Upper lobe of left lung (tissue), 6 donors: Measurements from ENCODE around the gene LRBA. TPM values are rescaled to one million over a fixed set of nuclear protein-coding genes. Genes with fewer than 3 reads are reported as not detected.
"Not testable (repeated sequence)": the region's sequence is repeated elsewhere in the genome, so short reads cannot be mapped to it uniquely, and the experiment has no call there.

ENCODE experiments used
- ATAC-seq, 2 donors: fragments of 200-7000 bp; cut with Tn5 transposase; one replicate each; pipeline ENCODE4 v1.9.1; 2022; ENCODE audit warnings: mild to moderate bottlenecking in 2 of 2, moderate library complexity in 2 of 2; ENCODE audit not compliant: low FRiP score in 2 of 2
- DNase-seq, 2 donors: peaks; one replicate each; pipeline ENCODE4 v3.0.0-alpha.2; 2019 to 2020
- H3K27ac ChIP-seq, 4 donors: fragments of 200-600 bp; sonication (generic); one replicate each; pipeline ENCODE4 v1.5.1; 2016 to 2019
- H3K27me3 ChIP-seq, 4 donors: fragments of 200-600 bp; sonication (generic); one replicate each; pipeline ENCODE4 v1.5.1; 2017 to 2019
- H3K36me3 ChIP-seq, 4 donors: fragments of 200-600 bp; sonication (generic); one replicate each; pipeline ENCODE4 v1.5.1; 2016 to 2019
- H3K4me1 ChIP-seq, 4 donors: fragments of 200-600 bp; sonication (generic); one replicate each; pipeline ENCODE4 v1.5.1; 2018 to 2019
- H3K4me3 ChIP-seq, 4 donors: fragments of 200-600 bp; sonication (generic); one replicate each; pipeline ENCODE4 v1.5.1; 2017 to 2019; ENCODE audit warnings: mild to moderate bottlenecking in 2 of 4, moderate library complexity in 1 of 4
- H3K9me3 ChIP-seq, 4 donors: fragments of 200-600 bp; sonication (generic); one replicate each; pipeline ENCODE4 v1.5.1; 2018 to 2019
- CTCF ChIP-seq, 6 experiments: fragments of 450-650 bp in 4 of 6; fragments of 200-600 bp in 2 of 6; sonication (generic) in 2 of 6; IDR thresholded peaks; one replicate each; pipeline ENCODE4 v1.5.1; 2016 to 2019; ENCODE audit warnings: antibody characterized with exemption in 6 of 6
- EP300 ChIP-seq, 4 donors: sonication (generic); formaldehyde crosslinking; IDR thresholded peaks; one replicate each; pipeline ENCODE4 v1.5.1; 2017; ENCODE audit warnings: antibody characterized with exemption in 4 of 4, control low read depth in 2 of 4
- POLR2A ChIP-seq, 4 donors: fragments of 450-650 bp; IDR thresholded peaks; one replicate each; pipeline ENCODE4 v1.5.1; 2016 to 2017; ENCODE audit warnings: antibody characterized with exemption in 4 of 4, mild to moderate bottlenecking in 2 of 4
- POLR2AphosphoS5 ChIP-seq, 2 donors: sonication (generic); formaldehyde crosslinking; IDR thresholded peaks; one replicate each; pipeline ENCODE4 v1.5.1; 2017; ENCODE audit warnings: antibody characterized with exemption in 2 of 2
- WGBS, 2 donors: methylation state at CpG; one replicate each; pipeline ENCODE4 v1.1.5; 2017 to 2018; 5-methylcytosine and 5-hydroxymethylcytosine counted together
- total RNA-seq, 6 donors: library from RNA; depleted of rRNA in 4 of 6; stranded (reverse); fragments of >200 nt in 4 of 6; gene quantifications; one replicate each; pipeline versions ENCODE4 v1.1.0 to v1.2.1, GENCODE V29; 2016 to 2021
- donor health status: DM: no; HTN: no; CAD: no; lungs with moderate emphysema.
- donor health status: DM: no; HTN: yes; CAD: no; lungs with severe emphysema.

Gene LRBA
- total RNA-seq, 6 donors from 2014 or later = 34.7 to 139 (median 56.4) TPM

GRCh38 chr4:150561143-150561737 lies 453.8 kb downstream of the LRBA start:
- H3K36me3 ChIP-seq = no peaks in the 10 kb centered on the region
- no peaks in the 10 kb centered on the region for H3K4me1 ChIP-seq
- WGBS, 2 donors = 80 to 93% methylated on average over 2 of the region's 2 CpGs
- H3K27me3 ChIP-seq = no peaks in the 10 kb centered on the region
- H3K27ac ChIP-seq = no peak overlapping the region
- H3K4me3 ChIP-seq = no peak overlapping the region
- TF ChIP-seq EP300 (IDR thresholded peaks at IDR 0.05) (no peak), POLR2A (IDR thresholded peaks at IDR 0.05) (no peak), POLR2AphosphoS5 (IDR thresholded peaks at IDR 0.05) (no peak), CTCF (IDR thresholded peaks at IDR 0.05) (no peak)
- H3K9me3 ChIP-seq = no peaks in the 10 kb centered on the region
- no peak for DNase-seq
- ATAC-seq = no peak

- H3K4me1 ChIP-seq, H3K4me3 ChIP-seq, H3K27ac ChIP-seq, DNase-seq, H3K27me3 ChIP-seq, H3K36me3 ChIP-seq, H3K9me3 ChIP-seq, ATAC-seq: not testable (repeated sequence)
- WGBS, 2 donors = 94 to 95% methylated on average over 3 of the region's 3 CpGs
Observed at GRCh38 chr4:150557811-150558210, 457.3 kb downstream of the LRBA start.

GRCh38 chr4:150547154-150547838 lies 467.8 kb downstream of the LRBA start:
- no peak for TF ChIP-seq EP300 (IDR thresholded peaks at IDR 0.05)
- no peak for TF ChIP-seq CTCF (IDR thresholded peaks at IDR 0.05)
- no peak for TF ChIP-seq POLR2A (IDR thresholded peaks at IDR 0.05)
- no peak for ATAC-seq
- H3K27ac ChIP-seq = no peak overlapping the region
- no peaks in the 10 kb centered on the region for H3K27me3 ChIP-seq
- no peaks in the 10 kb centered on the region for H3K9me3 ChIP-seq
- peaks cover 0 to 6% (median 0%) of the 10 kb centered on the region in 4 donors for H3K4me1 ChIP-seq
- H3K4me3 ChIP-seq = no peak overlapping the region
- WGBS, 2 donors = 87 to 91% methylated on average over 4 of the region's 4 CpGs
- H3K36me3 ChIP-seq = no peaks in the 10 kb centered on the region
- no peak for DNase-seq

GRCh38 chr4:150546286-150546685 lies 468.8 kb downstream of the LRBA start:
- Histone ChIP-seq H3K27me3 (no peaks in the 10 kb centered on the region), H3K27ac (no peak overlapping the region), H3K4me3 (no peak overlapping the region), H3K9me3 (no peaks in the 10 kb centered on the region), H3K36me3 (no peaks in the 10 kb centered on the region), H3K4me1 (peaks cover 0 to 6% (median 0%) of the 10 kb centered on the region in 4 donors)
- WGBS, 2 donors = 96 to 98% methylated on average over 2 of the region's 2 CpGs
- TF ChIP-seq EP300 (IDR thresholded peaks at IDR 0.05) = no peak
- TF ChIP-seq POLR2AphosphoS5 (IDR thresholded peaks at IDR 0.05) = no peak
- no peak for TF ChIP-seq POLR2A (IDR thresholded peaks at IDR 0.05)
- TF ChIP-seq CTCF (IDR thresholded peaks at IDR 0.05) = no peak
- no peak for ATAC-seq
- DNase-seq = no peak

- H3K36me3 ChIP-seq = no peaks in the 10 kb centered on the region
- H3K27me3 ChIP-seq = no peaks in the 10 kb centered on the region
- H3K27ac ChIP-seq = no peak overlapping the region
- DNase-seq (no peak), ATAC-seq (no peak)
- no peak for TF ChIP-seq CTCF (IDR thresholded peaks at IDR 0.05)
- TF ChIP-seq EP300 (IDR thresholded peaks at IDR 0.05) = no peak
- TF ChIP-seq POLR2AphosphoS5 (IDR thresholded peaks at IDR 0.05) = no peak
- no peak for TF ChIP-seq POLR2A (IDR thresholded peaks at IDR 0.05)
- no peaks in the 10 kb centered on the region for H3K9me3 ChIP-seq
- H3K4me1 ChIP-seq = peaks cover 0 to 6% (median 0%) of the 10 kb centered on the region in 4 donors
- H3K4me3 ChIP-seq = no peak overlapping the region
- 35 to 55% methylated on average over 1 of the region's 1 CpG for WGBS, 2 donors
Observed at GRCh38 chr4:150543042-150543441, 472.0 kb downstream of the LRBA start.
